ENCODE measurements around the gene UST. TPM values are rescaled to one million over a fixed set of nuclear protein-coding genes. Genes with fewer than 3 reads are reported as not detected.

UST gene
- total RNA-seq, 2 donors from 2014 or later = 24.2 to 30.8 TPM

GRCh38 chr6:149122850-149123821 lies 376.3 kb downstream of the UST start:
- Histone ChIP-seq H3K9me3 (no peaks in the 10 kb centered on the region), H3K4me3 (no peak overlapping the region), H3K27ac (no peak overlapping the region), H3K27me3 (replicated peaks; ENCODE audit: insufficient read depth) (no peaks in the 10 kb centered on the region), H3K36me3 (no peaks in the 10 kb centered on the region), H3K4me1 (ENCODE audit: control insufficient read depth in 1 of 2, low read depth in 2 of 2) (no peaks in the 10 kb centered on the region)
- ATAC-seq (ENCODE audit: insufficient number of reproducible peaks, low FRiP score, low read depth) (no peak), DNase-seq (ENCODE audit: low spot score) (no peak)
- no peak for TF ChIP-seq CTCF (IDR thresholded peaks at IDR 0.05)

GRCh38 chr6:149125309-149125708 lies 378.5 kb downstream of the UST start:
- Histone ChIP-seq H3K4me3 (no peak overlapping the region), H3K9me3 (no peaks in the 10 kb centered on the region), H3K27ac (no peak overlapping the region), H3K27me3 (replicated peaks; ENCODE audit: insufficient read depth) (no peaks in the 10 kb centered on the region), H3K36me3 (no peaks in the 10 kb centered on the region), H3K4me1 (ENCODE audit: control insufficient read depth in 1 of 2, low read depth in 2 of 2) (peaks cover 0 to 10% of the 10 kb centered on the region in 2 donors)
- DNase-seq (ENCODE audit: low spot score) (no peak), ATAC-seq (ENCODE audit: insufficient number of reproducible peaks, low FRiP score, low read depth) (no peak)
- no peak for TF ChIP-seq CTCF (IDR thresholded peaks at IDR 0.05)

Measured in thoracic aorta (tissue), 2 donors.